GM21390 (cell line): Measurements from ENCODE around the gene NKIRAS2.

ENCODE experiments used
- ATAC-seq: cut with Tn5 transposase; IDR thresholded peaks from one replicate; pipeline ENCODE4 v1.9.1; 2021; ENCODE audit not compliant: unreplicated experiment

NKIRAS2 gene

DNA sequence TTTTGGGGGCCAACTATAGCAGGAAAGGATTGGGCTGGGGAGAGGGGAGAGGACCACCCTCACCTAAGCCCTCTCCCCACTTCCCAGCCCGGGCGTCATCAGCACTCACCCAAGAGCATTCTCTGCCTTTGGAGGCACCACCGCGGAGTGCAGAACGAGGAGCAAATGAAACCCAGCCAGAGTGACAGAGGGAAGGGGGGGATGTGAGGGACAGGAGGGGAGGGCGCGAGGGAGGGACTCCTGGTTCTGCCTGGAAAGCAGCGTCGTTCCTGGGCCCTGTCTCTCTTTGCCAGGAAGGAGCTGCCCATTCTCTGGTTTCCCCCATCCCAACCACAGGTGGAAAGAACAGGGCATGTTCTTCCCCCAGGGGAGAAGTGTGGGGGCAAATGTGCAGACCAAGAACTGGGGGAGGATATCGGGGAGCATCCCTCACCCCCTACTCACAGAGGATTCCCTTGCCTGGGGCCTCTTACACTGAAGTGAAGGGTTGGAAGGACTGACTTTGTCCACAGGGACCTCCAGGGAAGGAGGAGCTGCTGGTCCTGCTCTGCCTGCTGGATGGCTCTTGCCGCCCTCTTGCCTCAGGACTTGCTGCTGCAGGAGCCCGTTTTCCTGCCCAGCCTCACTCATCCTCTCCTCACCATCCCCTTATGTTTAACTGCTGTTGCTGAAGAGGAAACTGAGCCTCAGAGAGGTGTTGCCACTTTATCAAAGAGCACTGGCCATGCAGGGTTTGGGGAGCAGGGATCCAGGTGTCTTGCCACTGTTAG, 34.0 kb downstream of the NKIRAS2 start:
- ATAC-seq = no peak

DNA sequence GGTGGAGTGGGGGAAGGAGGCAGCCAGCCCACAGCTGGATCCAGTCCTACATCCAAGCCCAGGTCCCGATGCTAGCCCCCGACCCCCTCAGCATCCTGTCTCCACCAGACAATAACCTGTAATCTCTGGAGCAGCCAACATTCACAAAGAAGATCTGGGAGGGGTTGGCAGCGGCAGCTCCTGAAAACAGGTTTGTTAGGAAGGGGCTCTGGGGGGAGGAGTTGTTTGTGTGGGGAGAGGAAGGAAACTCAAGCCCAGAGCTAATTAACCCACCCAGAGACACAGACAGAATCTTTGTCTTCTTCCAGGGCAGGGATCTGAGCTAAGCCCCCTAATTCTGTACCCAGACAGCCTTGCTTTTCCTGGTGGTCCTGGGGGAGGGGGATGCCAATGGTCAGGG, 35.1 kb downstream of the NKIRAS2 start:
- no peak for ATAC-seq

DNA sequence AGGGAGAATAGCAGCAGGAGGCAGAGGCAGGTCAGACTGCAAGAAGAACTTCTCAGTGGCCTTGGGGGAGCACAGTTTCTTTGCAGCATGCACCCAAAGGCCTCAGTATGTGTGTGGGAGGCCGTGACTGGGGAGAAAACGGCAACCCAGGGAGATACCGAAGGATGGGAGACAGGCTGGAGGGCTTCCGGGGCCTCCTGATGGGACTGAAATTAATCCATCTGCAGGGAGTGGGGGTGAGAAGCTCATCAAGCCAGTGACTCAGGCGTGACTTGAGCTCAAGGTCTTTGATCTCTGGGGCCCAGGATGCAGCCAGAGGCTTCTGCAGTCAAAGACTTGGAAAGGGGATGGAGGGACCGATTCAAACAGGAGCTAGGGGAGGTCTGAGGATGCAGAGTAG, 35.6 kb downstream of the NKIRAS2 start:
- no peak for ATAC-seq

DNA sequence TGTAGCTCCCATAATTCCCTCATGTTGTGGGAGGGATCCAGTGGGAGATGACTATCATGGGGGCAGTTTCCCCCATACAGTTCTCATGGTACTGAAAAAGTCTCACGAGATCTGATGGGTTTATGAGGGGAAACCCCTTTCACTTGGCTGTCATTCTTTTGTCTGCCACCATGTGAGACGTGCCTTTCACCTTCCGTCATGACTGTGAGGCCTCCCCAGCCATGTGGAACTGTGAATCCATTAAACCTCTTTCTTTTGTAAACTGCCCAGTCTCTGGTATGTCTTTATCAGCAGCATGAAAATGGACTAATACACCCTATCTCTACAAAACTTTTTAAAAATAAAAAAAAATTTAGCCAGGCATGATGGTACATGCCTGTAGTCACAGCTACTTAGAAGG, 36.7 kb downstream of the NKIRAS2 start:
- ATAC-seq = no peak

- no peak for ATAC-seq
These were observed 38.2 kb downstream of the NKIRAS2 start for GRCh38 chr17:42058063-42058462.

GRCh38 chr17:42059815-42060214, 39.9 kb downstream of the NKIRAS2 start:
- ATAC-seq = no peak

DNA sequence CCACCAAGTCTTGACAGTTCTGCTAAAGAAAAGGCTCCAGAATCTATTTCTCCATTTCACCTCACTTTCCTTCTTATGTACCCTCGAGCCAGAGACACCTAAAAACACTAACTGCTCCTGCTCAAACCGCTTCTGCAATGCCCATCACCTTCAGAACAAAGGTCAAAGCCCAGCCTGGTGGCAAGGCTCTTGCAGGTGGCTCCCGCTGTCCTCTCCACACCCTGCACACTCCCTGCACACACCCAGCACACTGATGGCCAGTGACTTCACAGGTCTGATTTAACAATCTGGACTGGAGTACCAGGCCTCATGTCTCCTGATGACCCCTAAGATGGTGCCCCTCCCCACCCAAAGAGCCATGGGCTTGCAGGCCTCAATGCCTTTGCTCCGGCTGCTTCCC, 40.3 kb downstream of the NKIRAS2 start:
- no peak for ATAC-seq

DNA sequence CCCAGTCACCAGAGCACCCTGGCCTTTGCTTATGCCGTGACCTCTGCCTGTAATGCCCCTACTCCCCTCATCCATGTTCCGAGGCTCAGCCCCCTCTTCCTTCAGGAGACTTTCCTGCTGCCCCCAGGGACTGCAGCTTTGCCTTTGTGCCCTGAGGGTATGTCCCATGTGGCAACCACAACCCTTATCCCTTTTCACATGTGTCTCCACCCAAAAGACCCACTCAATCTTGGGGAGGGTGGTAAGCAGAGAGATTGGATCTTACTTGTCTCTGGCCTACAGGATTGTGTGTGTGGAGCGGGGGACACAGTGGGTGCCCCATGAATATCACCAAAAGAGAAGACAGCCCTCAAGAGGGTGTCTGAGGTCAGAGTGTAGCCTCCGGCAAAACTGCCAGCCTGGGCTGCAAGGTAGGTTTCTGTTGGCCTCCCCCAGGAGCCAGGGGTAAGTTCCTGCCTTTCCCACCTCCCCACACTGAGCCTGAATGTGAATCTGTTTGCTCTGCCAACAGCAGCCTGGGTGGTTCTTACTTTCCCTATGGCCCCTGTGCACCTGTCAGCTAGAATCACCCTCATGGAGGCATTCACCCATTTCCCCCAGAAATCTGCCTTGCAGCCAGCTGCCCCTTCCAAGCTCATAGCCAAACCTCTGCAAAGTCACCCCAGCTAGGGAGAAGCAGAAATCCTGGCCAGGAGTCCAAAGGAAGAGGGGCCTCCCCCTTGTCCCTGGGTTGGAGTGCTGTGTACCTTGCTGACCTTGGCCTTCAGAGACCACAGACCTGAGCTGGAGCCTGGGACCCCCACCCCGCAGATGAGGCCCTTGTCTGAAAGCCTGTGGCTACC, 42.0 kb downstream of the NKIRAS2 start:
- ATAC-seq = no peak

DNA sequence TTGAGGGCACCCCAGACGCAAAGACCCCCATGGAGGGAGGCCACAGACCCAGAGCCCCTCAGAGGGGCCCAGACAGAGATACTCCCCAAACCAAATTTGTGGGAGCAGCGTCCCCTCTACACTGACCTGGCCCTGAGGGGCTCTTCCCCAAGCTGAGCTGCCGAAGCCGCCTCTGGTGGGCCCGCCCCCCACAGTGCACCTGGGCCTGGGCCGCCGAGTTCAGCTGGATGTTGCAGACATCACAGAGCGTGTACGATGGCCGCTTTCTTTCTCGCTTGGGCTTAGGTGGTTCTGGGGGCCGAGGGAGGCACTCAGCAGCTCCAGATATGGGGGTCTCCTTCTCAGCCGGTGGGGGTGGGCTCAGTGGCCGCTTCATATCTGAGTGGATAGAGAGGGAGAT, 42.8 kb downstream of the NKIRAS2 start:
- no peak for ATAC-seq

DNA sequence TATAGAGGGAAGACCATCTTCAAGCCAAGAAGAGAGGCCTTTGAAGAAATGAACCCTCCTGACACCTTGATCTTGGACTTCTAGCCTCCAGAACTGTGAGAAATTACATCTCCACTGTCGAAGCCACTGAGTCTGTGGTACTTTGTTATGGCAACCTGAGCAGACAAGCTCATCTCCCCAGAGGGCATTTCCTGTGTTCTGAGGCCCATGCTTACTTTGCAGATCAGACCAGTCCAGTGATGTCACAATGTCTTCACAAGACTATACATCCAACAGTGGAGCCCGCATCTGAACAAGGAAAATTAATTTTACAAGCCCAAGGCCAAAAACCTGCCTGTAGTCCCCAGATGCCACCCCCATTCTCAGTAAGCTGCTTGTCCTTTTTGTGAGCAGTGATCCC, 45.3 kb downstream of the NKIRAS2 start:
- no peak for ATAC-seq

- no peak for ATAC-seq
These were observed 47.6 kb downstream of the NKIRAS2 start for GRCh38 chr17:42067371-42068091.

DNA sequence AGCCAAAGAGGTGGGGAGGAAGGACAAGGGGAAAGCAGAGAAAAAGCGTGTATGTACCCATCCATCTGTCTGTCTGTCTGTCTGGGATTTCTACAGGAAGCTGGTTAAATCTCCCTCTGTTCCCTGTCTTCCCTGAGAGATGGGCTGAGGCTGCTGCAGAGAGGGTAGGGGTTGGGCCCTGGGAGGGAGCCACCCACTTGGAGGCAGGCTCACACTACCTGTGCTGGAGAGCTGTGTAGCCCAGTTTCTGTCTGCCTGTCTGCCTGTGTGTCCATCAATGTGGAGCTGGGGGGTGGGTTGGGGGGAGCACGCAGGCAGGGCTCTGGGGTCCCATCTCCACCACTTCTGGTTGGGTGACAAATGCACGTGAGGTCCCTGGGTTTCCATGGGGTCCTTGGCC, 49.1 kb downstream of the NKIRAS2 start:
- no peak for ATAC-seq

- no peak for ATAC-seq
These were observed 51.9 kb downstream of the NKIRAS2 start for GRCh38 chr17:42071810-42072209.

GRCh38 chr17:42072323-42073187, 52.7 kb downstream of the NKIRAS2 start:
- ATAC-seq = no peak
